ENCODE data around the gene SLC6A1.

Gene SLC6A1

DNA sequence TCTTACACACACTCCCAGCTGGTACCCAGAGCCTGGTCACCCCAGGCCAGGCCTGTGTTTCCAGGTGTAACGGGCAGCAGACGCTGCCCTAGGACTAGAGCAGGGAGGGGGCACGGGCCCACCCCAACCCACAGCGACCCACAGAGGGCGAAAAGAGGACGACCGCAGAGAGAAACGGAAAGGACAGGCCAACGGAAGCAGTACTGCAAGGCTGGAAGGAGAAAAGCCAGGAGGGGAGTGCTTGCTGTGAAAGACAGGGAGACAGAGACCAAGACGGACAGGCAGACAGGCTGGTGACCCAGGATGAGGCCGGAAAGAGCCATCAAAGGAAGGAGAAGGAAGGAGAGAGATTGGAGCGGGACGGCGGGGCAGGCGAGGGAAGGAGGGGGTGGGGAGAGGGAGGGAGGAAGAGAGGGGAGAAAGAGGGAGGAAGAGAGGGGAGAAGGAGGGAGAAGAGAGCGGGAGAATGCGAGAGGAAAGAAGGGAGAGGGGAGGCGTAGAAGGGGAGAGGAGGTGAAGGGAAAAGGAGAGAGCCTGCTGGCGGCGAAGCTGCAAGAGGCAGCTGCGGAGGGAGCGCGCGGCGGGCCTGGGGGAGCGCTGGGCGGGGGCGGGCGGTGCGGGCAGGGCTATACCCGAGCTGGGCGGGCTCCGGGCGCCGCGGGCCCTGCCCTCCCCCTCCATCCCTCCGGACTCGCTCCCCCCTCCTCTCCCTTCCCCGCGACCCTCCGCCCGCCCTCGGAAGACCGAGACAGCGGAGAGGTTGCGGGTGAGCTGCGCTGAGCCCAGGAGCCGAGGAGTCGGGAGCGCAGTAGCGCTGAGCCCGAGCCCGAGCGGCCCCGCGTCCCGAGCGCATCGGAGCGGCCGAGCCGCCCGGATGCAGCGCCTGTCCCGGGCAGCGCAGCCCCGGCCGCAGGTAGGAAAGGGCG lies at the start of gene SLC6A1:
Gene SLC6A1, plus strand, starts transcription at position 732 of the 926 bp plus-strand sequence. CDS start 24,464 bp downstream, outside the sequence.
- Histone ChIP-seq H3K27ac (peak within 1 kb of the TSS; percentile 75), H3K36me3 (ENCODE audit: control insufficient read depth, insufficient read depth, low read length) (no peaks in the 10 kb centered on the region), H3K9ac (no peak within 1 kb of the TSS), H3K27me3 (ENCODE audit: control insufficient read depth, insufficient read depth, low read length) (no peaks in the 10 kb centered on the region), H3K4me2 (ENCODE audit: low read length) (peak within 1 kb of the TSS; percentile 79), H3K79me2 (no peaks in the 10 kb centered on the region), H3K4me1 (peaks cover 19% of the 10 kb centered on the region), H2AFZ (peak within 1 kb of the TSS; percentile 98), H3K9me3 (ENCODE audit: control insufficient read depth, low read length) (no peaks in the 10 kb centered on the region), H3K4me3 (ENCODE audit: low read depth, low read length) (peak within 1 kb of the TSS; percentile 53)
- peak; percentile 59 for TF ChIP-seq CTCF (IDR thresholded peaks at IDR 0.05)

- Histone ChIP-seq H3K9me3 (ENCODE audit: control insufficient read depth, low read length) (no peaks in the 10 kb centered on the region), H3K79me2 (no peaks in the 10 kb centered on the region), H3K27me3 (ENCODE audit: control insufficient read depth, insufficient read depth, low read length) (no peaks in the 10 kb centered on the region), H3K4me1 (peaks cover 4% of the 10 kb centered on the region), H3K4me3 (ENCODE audit: low read depth, low read length) (no peak overlapping the region), H3K9ac (no peak overlapping the region), H3K36me3 (ENCODE audit: control insufficient read depth, insufficient read depth, low read length) (no peaks in the 10 kb centered on the region), H3K27ac (no peak overlapping the region), H2AFZ (no peak overlapping the region), H3K4me2 (ENCODE audit: low read length) (no peak overlapping the region)
- TF ChIP-seq CTCF (IDR thresholded peaks at IDR 0.05), result no peak
Observed at GRCh38 chr3:10944866-10945265, 47.7 kb upstream of the SLC6A1 start.

DNA sequence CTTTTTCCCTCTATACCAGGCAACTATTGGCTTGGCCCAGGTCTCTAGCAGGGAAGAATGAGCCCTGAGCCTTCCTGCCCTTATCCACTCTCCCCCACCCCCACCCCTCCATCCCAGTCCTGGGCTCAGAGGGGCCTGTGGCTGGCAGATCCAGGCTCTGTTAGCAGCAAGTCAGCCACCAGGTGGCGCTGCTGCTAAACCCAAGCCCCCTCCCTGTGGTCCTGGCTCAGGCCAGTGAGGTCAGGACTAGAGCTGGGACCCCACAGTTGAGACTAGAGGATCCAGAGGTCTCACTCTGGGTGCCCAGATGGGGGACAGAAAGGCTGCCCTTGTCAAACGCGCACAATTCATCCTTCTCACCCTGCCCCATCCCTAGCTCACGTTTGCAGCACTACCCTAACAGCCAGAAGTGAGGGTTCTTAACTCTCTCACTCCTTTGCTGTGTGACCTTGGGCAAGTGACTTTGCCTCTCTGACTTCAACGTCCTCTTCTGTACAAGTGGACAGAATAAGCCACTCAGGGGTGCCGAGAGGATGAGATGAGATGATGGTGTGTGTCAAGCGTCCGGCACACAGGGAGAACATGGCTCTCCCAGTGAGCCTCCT lies 46.8 kb upstream of the SLC6A1 start:
- Histone ChIP-seq H3K27ac (no peak overlapping the region), H3K9ac (no peak overlapping the region), H3K4me2 (ENCODE audit: low read length) (no peak overlapping the region), H3K36me3 (ENCODE audit: control insufficient read depth, insufficient read depth, low read length) (no peaks in the 10 kb centered on the region), H3K9me3 (ENCODE audit: control insufficient read depth, low read length) (no peaks in the 10 kb centered on the region), H2AFZ (no peak overlapping the region), H3K79me2 (no peaks in the 10 kb centered on the region), H3K4me3 (ENCODE audit: low read depth, low read length) (no peak overlapping the region), H3K27me3 (ENCODE audit: control insufficient read depth, insufficient read depth, low read length) (no peaks in the 10 kb centered on the region), H3K4me1 (peaks cover 4% of the 10 kb centered on the region)
- TF ChIP-seq CTCF (IDR thresholded peaks at IDR 0.05), result peak; percentile 87

DNA sequence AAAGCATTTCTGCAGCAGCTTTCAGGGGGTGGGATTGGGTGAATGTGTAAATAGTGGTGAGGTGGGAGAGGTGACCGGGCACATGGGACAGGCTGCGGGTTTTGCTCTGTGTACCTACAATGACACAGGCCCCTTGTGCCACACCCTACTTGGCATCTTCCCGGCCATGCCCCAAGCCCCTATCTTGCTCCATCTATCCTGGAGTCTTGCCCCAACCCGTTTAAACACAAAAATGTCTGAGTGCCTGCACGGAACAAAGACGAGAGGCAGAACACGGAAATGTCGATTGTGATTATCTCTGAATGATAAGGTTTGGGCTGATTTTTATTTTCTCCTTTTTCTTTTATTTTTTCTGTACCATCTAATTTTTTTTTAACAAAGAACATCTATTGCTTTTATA lies 46.0 kb upstream of the SLC6A1 start:
- H3K79me2 ChIP-seq, result no peaks in the 10 kb centered on the region

More for the DNA sequence above, 46.0 kb upstream of the SLC6A1 start:
- Histone ChIP-seq H3K27ac (no peak overlapping the region), H2AFZ (no peak overlapping the region), H3K27me3 (ENCODE audit: control insufficient read depth, insufficient read depth, low read length) (no peaks in the 10 kb centered on the region), H3K9ac (no peak overlapping the region), H3K4me2 (ENCODE audit: low read length) (no peak overlapping the region), H3K4me1 (peaks cover 4% of the 10 kb centered on the region), H3K36me3 (ENCODE audit: control insufficient read depth, insufficient read depth, low read length) (no peaks in the 10 kb centered on the region), H3K4me3 (ENCODE audit: low read depth, low read length) (no peak overlapping the region), H3K9me3 (ENCODE audit: control insufficient read depth, low read length) (no peaks in the 10 kb centered on the region)
- no peak for TF ChIP-seq CTCF (IDR thresholded peaks at IDR 0.05)
